Neural progenitor cell (in vitro differentiated cells): ENCODE results near the gene SELENOW. TPM values are rescaled to one million over a fixed set of nuclear protein-coding genes. Genes with fewer than 3 reads are reported as not detected.

Experiments used
- DNase-seq: peaks from one replicate; pipeline ENCODE4 v3.0.0-alpha.2; 2016; ENCODE audit warnings: low spot score
- H2AFZ ChIP-seq: fragments of 200-600 bp; sonication (generic); replicated peaks from 2 replicates; pipeline ENCODE4 v1.6.1; 2016; ENCODE audit warnings: antibody characterized with exemption
- H3F3A ChIP-seq: fragments of 200-600 bp; sonication (generic); 2 replicates; pipeline ENCODE4 v1.6.1; 2016; ENCODE audit warnings: antibody characterized with exemption, low read depth
- H3K27ac ChIP-seq: fragments of 200-600 bp; sonication (generic); 2 replicates; pipeline ENCODE4 v1.5.1; 2016; ENCODE audit warnings: mild to moderate bottlenecking
- H3K27me3 ChIP-seq: fragments of 200-600 bp; sonication (generic); 2 replicates; pipeline ENCODE4 v1.6.1; 2016; ENCODE audit warnings: mild to moderate bottlenecking, moderate library complexity
- H3K36me3 ChIP-seq: fragments of 200-600 bp; sonication (generic); 2 replicates; pipeline ENCODE4 v1.5.1; 2016
- H3K4me1 ChIP-seq: fragments of 200-600 bp; sonication (generic); 2 replicates; pipeline ENCODE4 v1.6.1; 2016; ENCODE audit warnings: mixed run types
- H3K4me2 ChIP-seq: fragments of 200-600 bp; sonication (generic); 2 replicates; pipeline ENCODE4 v1.6.1; 2016
- H3K4me3 ChIP-seq: fragments of 200-600 bp; sonication (generic); 2 replicates; pipeline ENCODE4 v1.5.1; 2016
- H3K79me2 ChIP-seq: fragments of 200-600 bp; sonication (generic); 2 replicates; pipeline ENCODE4 v1.6.1; 2016; ENCODE audit warnings: low read depth
- H3K9ac ChIP-seq: fragments of 200-600 bp; sonication (generic); 2 replicates; pipeline ENCODE4 v1.6.1; 2016
- H3K9me3 ChIP-seq: fragments of 200-600 bp; sonication (generic); 2 replicates; pipeline ENCODE4 v1.5.1; 2016; ENCODE audit warnings: low read depth
- H4K20me1 ChIP-seq: fragments of 200-600 bp; sonication (generic); 2 replicates; pipeline ENCODE4 v1.6.1; 2016; ENCODE audit warnings: low read depth
- H3K27ac Mint-ChIP-seq: 3 replicates; pipeline ENCODE4 v1.8.0; 2021; ENCODE audit warnings: mixed read lengths
- H3K27me3 Mint-ChIP-seq: 2 replicates; pipeline ENCODE4 v1.8.0; 2022; ENCODE audit warnings: low read depth, mild to moderate bottlenecking, inconsistent platforms, moderate library complexity, mixed read lengths; ENCODE audit not compliant: insufficient read depth
- H3K36me3 Mint-ChIP-seq: 3 replicates; pipeline ENCODE4 v1.8.0; 2021; ENCODE audit warnings: mixed read lengths
- H3K4me1 Mint-ChIP-seq: 3 replicates; pipeline ENCODE4 v1.8.0; 2021; ENCODE audit warnings: mixed read lengths
- H3K4me3 Mint-ChIP-seq: 3 replicates; pipeline ENCODE4 v1.8.0; 2021; ENCODE audit warnings: mild to moderate bottlenecking, moderate library complexity, mixed read lengths
- H3K9me3 Mint-ChIP-seq: 3 replicates; pipeline ENCODE4 v1.8.0; 2020; ENCODE audit warnings: mixed read lengths
- EZH2 ChIP-seq: fragments of 200-600 bp; sonication (generic); IDR thresholded peaks from 2 replicates; pipeline ENCODE4 v1.6.1; 2017; ENCODE audit warnings: antibody characterized with exemption, mild to moderate bottlenecking, moderate library complexity
- EZH2phosphoT487 ChIP-seq: fragments of 200-600 bp; sonication (generic); IDR thresholded peaks from 2 replicates; pipeline ENCODE4 v1.6.1; 2017; ENCODE audit warnings: antibody characterized with exemption
- total RNA-seq: library from RNA; depleted of rRNA; stranded (reverse); fragments of >200 nt; gene quantifications from 2 replicates; pipeline ENCODE4 v1.2.3, GENCODE V29; 2015; ENCODE audit warnings: low replicate concordance
- TF ChIP-seq, protein P1 (sequence below): fragments of 200-600 bp; sonication (generic); IDR thresholded peaks from 2 replicates; pipeline ENCODE4 v1.5.1; 2017; ENCODE audit warnings: antibody characterized with exemption, mild to moderate bottlenecking

SELENOW gene
- total RNA-seq, 1 donor from 2014 or later: 234 TPM

DNA sequence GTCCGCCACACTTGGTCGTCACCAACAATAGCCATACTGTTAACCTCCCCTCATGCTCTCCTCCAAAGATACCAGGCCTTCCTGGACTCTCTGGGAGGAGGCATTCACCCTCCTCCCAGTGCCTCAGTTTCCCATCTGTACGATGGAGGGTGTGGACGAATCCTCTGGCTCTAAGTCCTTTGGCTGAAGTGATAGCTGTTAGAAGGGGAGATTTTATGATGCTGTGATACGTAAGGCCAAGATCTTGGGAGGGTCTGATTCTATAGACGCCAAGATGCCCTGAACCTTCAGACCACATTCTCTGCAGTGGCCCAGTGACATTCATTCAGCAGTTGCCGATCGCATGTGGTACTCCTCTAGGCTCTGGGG is 48.0 kb upstream of the SELENOW start:
- peaks cover 7% of the 10 kb centered on the region for H3F3A ChIP-seq
- H2AFZ ChIP-seq: no peak overlapping the region
- peak overlapping the region; percentile 65 for H3K4me3 ChIP-seq
- H3K79me2 ChIP-seq: no peaks in the 10 kb centered on the region
- no peaks in the 10 kb centered on the region for H3K36me3 ChIP-seq
- Mint-ChIP-seq H3K4me3 (peak overlapping the region; percentile 39), H3K27ac (no peak overlapping the region), H3K9me3 (no peaks in the 10 kb centered on the region), H3K27me3 (peaks cover 26% of the 10 kb centered on the region), H3K36me3 (no peaks in the 10 kb centered on the region), H3K4me1 (peaks cover 10% of the 10 kb centered on the region)
- TF ChIP-seq, protein P1, sequence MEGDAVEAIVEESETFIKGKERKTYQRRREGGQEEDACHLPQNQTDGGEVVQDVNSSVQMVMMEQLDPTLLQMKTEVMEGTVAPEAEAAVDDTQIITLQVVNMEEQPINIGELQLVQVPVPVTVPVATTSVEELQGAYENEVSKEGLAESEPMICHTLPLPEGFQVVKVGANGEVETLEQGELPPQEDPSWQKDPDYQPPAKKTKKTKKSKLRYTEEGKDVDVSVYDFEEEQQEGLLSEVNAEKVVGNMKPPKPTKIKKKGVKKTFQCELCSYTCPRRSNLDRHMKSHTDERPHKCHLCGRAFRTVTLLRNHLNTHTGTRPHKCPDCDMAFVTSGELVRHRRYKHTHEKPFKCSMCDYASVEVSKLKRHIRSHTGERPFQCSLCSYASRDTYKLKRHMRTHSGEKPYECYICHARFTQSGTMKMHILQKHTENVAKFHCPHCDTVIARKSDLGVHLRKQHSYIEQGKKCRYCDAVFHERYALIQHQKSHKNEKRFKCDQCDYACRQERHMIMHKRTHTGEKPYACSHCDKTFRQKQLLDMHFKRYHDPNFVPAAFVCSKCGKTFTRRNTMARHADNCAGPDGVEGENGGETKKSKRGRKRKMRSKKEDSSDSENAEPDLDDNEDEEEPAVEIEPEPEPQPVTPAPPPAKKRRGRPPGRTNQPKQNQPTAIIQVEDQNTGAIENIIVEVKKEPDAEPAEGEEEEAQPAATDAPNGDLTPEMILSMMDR: no peak
- no peak for TF ChIP-seq EZH2phosphoT487
- no peak for TF ChIP-seq EZH2
- H3K9ac ChIP-seq: no peak overlapping the region
- no peak for DNase-seq
- no peaks in the 10 kb centered on the region for H4K20me1 ChIP-seq
- H3K4me2 ChIP-seq: no peak overlapping the region
- no peaks in the 10 kb centered on the region for H3K4me1 ChIP-seq
- no peak overlapping the region for H3K27ac ChIP-seq
- no peaks in the 10 kb centered on the region for H3K27me3 ChIP-seq
- no peaks in the 10 kb centered on the region for H3K9me3 ChIP-seq

DNA sequence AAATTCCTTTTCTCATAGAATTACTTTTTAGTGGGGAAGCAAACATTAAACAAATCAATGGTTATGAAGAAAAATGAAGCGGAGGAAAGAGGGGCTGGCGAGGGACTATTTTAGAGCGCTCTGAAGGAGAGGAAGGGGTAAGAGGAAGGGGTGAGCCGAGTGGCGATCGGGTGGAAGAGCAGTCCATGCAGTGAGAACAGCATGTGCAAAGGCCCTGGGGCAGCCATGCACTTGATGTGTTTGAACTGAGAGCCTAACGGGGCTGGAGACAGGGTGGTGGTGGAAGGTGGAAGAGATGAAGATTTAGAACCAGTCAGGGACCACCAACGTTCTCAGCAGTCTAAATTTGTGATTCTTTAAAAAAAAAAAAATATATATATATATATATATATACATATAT is 47.6 kb upstream of the SELENOW start:
- no peaks in the 10 kb centered on the region for H3K79me2 ChIP-seq
- H3K4me3 Mint-ChIP-seq: peak overlapping the region; percentile 1

DNA sequence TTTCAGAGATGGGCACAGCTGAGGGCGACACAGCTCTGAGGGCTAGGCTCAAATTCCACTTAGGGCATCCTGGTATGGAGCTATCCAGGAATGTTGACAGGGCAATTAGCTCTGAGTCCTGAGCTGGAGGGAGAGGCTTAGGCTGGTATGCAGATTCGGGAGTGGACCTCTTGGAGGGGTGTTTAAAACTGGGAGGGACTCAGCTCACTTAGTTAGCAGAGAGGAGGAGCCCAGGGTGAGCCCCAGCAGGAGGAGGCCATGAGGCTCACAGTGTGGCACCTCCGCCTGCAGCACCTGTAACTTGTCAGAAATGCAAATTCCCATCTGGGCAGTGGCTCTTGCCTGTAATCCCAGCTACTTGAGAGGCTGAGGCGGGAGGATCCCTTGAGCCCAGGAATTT is 43.4 kb upstream of the SELENOW start:
- TF ChIP-seq EZH2: no peak
- TF ChIP-seq, protein P1: no peak
- no peak for TF ChIP-seq EZH2phosphoT487
- DNase-seq: peak; percentile 23
- H3K79me2 ChIP-seq: no peaks in the 10 kb centered on the region
- Mint-ChIP-seq H3K36me3 (no peaks in the 10 kb centered on the region), H3K9me3 (no peaks in the 10 kb centered on the region), H3K27me3 (peaks cover 13% of the 10 kb centered on the region), H3K27ac (no peak overlapping the region), H3K4me1 (no peaks in the 10 kb centered on the region), H3K4me3 (no peak overlapping the region)
- no peak overlapping the region for H3K4me3 ChIP-seq
- H3K27ac ChIP-seq: no peak overlapping the region
- H3K9me3 ChIP-seq: no peaks in the 10 kb centered on the region
- no peak overlapping the region for H3K4me2 ChIP-seq
- H3K9ac ChIP-seq: no peak overlapping the region
- H3K27me3 ChIP-seq: no peaks in the 10 kb centered on the region
- H3F3A ChIP-seq: peaks cover 6% of the 10 kb centered on the region
- no peak overlapping the region for H2AFZ ChIP-seq
- H4K20me1 ChIP-seq: no peaks in the 10 kb centered on the region
- H3K4me1 ChIP-seq: no peaks in the 10 kb centered on the region
- no peaks in the 10 kb centered on the region for H3K36me3 ChIP-seq

More for the DNA sequence above, 47.6 kb upstream of the SELENOW start:
- no peak for DNase-seq
- peaks cover 10% of the 10 kb centered on the region for H3K4me1 Mint-ChIP-seq
- Histone ChIP-seq H3K9ac (no peak overlapping the region), H4K20me1 (no peaks in the 10 kb centered on the region), H3K4me1 (no peaks in the 10 kb centered on the region), H3K27me3 (no peaks in the 10 kb centered on the region), H3K9me3 (no peaks in the 10 kb centered on the region), H3K4me3 (no peak overlapping the region), H3F3A (peaks cover 7% of the 10 kb centered on the region), H3K27ac (no peak overlapping the region), H2AFZ (no peak overlapping the region), H3K36me3 (no peaks in the 10 kb centered on the region), H3K4me2 (no peak overlapping the region)
- H3K27ac Mint-ChIP-seq: no peak overlapping the region
- H3K9me3 Mint-ChIP-seq: no peaks in the 10 kb centered on the region
- H3K36me3 Mint-ChIP-seq: no peaks in the 10 kb centered on the region
- TF ChIP-seq EZH2phosphoT487 (no peak), EZH2 (no peak)
- TF ChIP-seq, protein P1: no peak
- H3K27me3 Mint-ChIP-seq: peaks cover 26% of the 10 kb centered on the region
